Mesenchymal stem cell (in vitro differentiated cells and primary cell): ENCODE measurements around the gene LIN28B.

Experiments used
- DNase-seq: peaks from one replicate; pipeline ENCODE4 v3.0.0-alpha.2; 2013
- H2AFZ ChIP-seq: one replicate; pipeline ENCODE4 v1.6.1; 2013; ENCODE audit warnings: low read depth, mild to moderate bottlenecking, control low read depth, inconsistent platforms, low read length, moderate library complexity
- H2AK5ac ChIP-seq: 2 replicates; pipeline ENCODE4 v1.6.1; 2013; ENCODE audit warnings: low read length, moderate library complexity, mild to moderate bottlenecking, inconsistent platforms; ENCODE audit not compliant: severe bottlenecking
- H2BK120ac ChIP-seq: one replicate; pipeline ENCODE4 v1.6.1; 2013; ENCODE audit warnings: low read depth, mild to moderate bottlenecking, inconsistent platforms, low read length, moderate library complexity
- H2BK12ac ChIP-seq, 2 experiments: one replicate each; pipeline ENCODE4 v1.6.1; 2013; ENCODE audit warnings: inconsistent platforms in 2 of 2, low read length in 2 of 2, mild to moderate bottlenecking in 2 of 2, moderate library complexity in 2 of 2, control low read depth in 1 of 2
- H2BK15ac ChIP-seq: one replicate; pipeline ENCODE4 v1.6.1; 2013; ENCODE audit warnings: mild to moderate bottlenecking, low read depth, inconsistent platforms; ENCODE audit not compliant: poor library complexity, severe bottlenecking
- H2BK5ac ChIP-seq: 2 replicates; pipeline ENCODE4 v1.6.1; 2013; ENCODE audit warnings: low read depth, mild to moderate bottlenecking, low read length, control low read depth, inconsistent platforms; ENCODE audit not compliant: poor library complexity, severe bottlenecking
- H3K14ac ChIP-seq, 2 experiments: one replicate each; pipeline ENCODE4 v1.6.1; 2013; ENCODE audit warnings: inconsistent platforms in 2 of 2, low read length in 2 of 2, control low read depth in 1 of 2, mild to moderate bottlenecking in 1 of 2, moderate library complexity in 1 of 2
- H3K18ac ChIP-seq, 2 experiments: one replicate each; pipeline ENCODE4 v1.6.1; 2013; ENCODE audit warnings: inconsistent platforms in 2 of 2, low read length in 2 of 2, control low read depth in 1 of 2, low read depth in 1 of 2, mild to moderate bottlenecking in 1 of 2
- H3K23ac ChIP-seq, 2 experiments: one replicate each; pipeline ENCODE4 v1.6.1; 2013; ENCODE audit warnings: inconsistent platforms in 2 of 2, low read length in 2 of 2, mild to moderate bottlenecking in 2 of 2, moderate library complexity in 2 of 2, control low read depth in 1 of 2
- H3K27ac ChIP-seq: 2 replicates; pipeline ENCODE4 v1.5.1; 2013; ENCODE audit warnings: mild to moderate bottlenecking, moderate library complexity, low read length, control low read depth, inconsistent platforms; ENCODE audit not compliant: poor library complexity, severe bottlenecking
- H3K27me3 ChIP-seq, 2 experiments: 2 replicates each; pipeline versions ENCODE4 v1.6.1 to v1.7.0; 2013; ENCODE audit warnings: low read length in 2 of 2, mild to moderate bottlenecking in 2 of 2, moderate library complexity in 2 of 2, control low read depth in 1 of 2, inconsistent platforms in 1 of 2; ENCODE audit not compliant: control insufficient read depth in 1 of 2, insufficient read depth in 1 of 2
- H3K36me3 ChIP-seq, 2 experiments: 2 replicates each; pipeline versions ENCODE4 v1.6.1 to v1.7.0; 2013; ENCODE audit warnings: low read length in 2 of 2, control low read depth in 1 of 2, inconsistent platforms in 1 of 2, low read depth in 1 of 2, mild to moderate bottlenecking in 1 of 2; ENCODE audit not compliant: insufficient read depth in 2 of 2, control insufficient read depth in 1 of 2
- H3K4ac ChIP-seq, 2 experiments: one replicate each; pipeline ENCODE4 v1.6.1; 2013; ENCODE audit warnings: inconsistent platforms in 2 of 2, low read length in 2 of 2, mild to moderate bottlenecking in 2 of 2, moderate library complexity in 2 of 2, control low read depth in 1 of 2, low read depth in 1 of 2
- H3K4me1 ChIP-seq: 2 replicates; pipeline ENCODE4 v1.6.1; 2013; ENCODE audit warnings: low read depth, low read length, control low read depth; ENCODE audit not compliant: control insufficient read depth, insufficient read depth
- H3K4me2 ChIP-seq: 2 replicates; pipeline ENCODE4 v1.6.1; 2013; ENCODE audit warnings: low read length, mild to moderate bottlenecking, inconsistent platforms; ENCODE audit not compliant: poor library complexity, severe bottlenecking
- H3K4me3 ChIP-seq, 2 experiments: 2 replicates each; pipeline versions ENCODE4 v1.5.1 to v1.7.0; 2013; ENCODE audit warnings: low read length in 2 of 2, mild to moderate bottlenecking in 2 of 2, control low read depth in 1 of 2, low read depth in 1 of 2; ENCODE audit not compliant: insufficient read depth in 1 of 2
- H3K79me1 ChIP-seq: replicated peaks from 2 replicates; pipeline ENCODE4 v1.6.1; 2013; ENCODE audit warnings: mild to moderate bottlenecking, control low read depth, low read length, inconsistent platforms; ENCODE audit not compliant: poor library complexity, severe bottlenecking
- H3K9ac ChIP-seq: 2 replicates; pipeline ENCODE4 v1.7.0; 2013; ENCODE audit warnings: mild to moderate bottlenecking, low read length, moderate library complexity
- H3K9me3 ChIP-seq: 2 replicates; pipeline ENCODE4 v1.7.0; 2013; ENCODE audit warnings: mild to moderate bottlenecking, low read length; ENCODE audit not compliant: control insufficient read depth
- H4K8ac ChIP-seq: one replicate; pipeline ENCODE4 v1.6.1; 2013; ENCODE audit warnings: inconsistent platforms, mild to moderate bottlenecking, low read length, moderate library complexity
- H4K91ac ChIP-seq: one replicate; pipeline ENCODE4 v1.6.1; 2013; ENCODE audit warnings: mild to moderate bottlenecking, low read length, inconsistent platforms
- WGBS: methylation state at CpG from one replicate; pipeline ENCODE4 v1.1.7; 2013; ENCODE audit warnings: mixed read lengths; 5-methylcytosine and 5-hydroxymethylcytosine counted together

LIN28B gene

GRCh38 chr6:105091140-105091829, 134.4 kb downstream of the LIN28B start:
- H3K4me3 ChIP-seq = no peak overlapping the region
- no peak overlapping the region for H2BK12ac ChIP-seq
- no peak overlapping the region for H3K4me2 ChIP-seq
- H3K27me3 ChIP-seq = no peaks in the 10 kb centered on the region
- no peaks in the 10 kb centered on the region for H3K36me3 ChIP-seq
- H3K23ac ChIP-seq = no peak overlapping the region
- no peak overlapping the region for H3K18ac ChIP-seq
- no peak overlapping the region for H3K27ac ChIP-seq
- no peak overlapping the region for H3K14ac ChIP-seq
- H4K8ac ChIP-seq = no peak overlapping the region
- WGBS = 79% methylated on average over 8 of the region's 8 CpGs
- no peak overlapping the region for H4K91ac ChIP-seq
- H3K79me1 ChIP-seq = no peaks in the 10 kb centered on the region
- H2AFZ ChIP-seq = no peak overlapping the region
- H3K9ac ChIP-seq = no peak overlapping the region
- no peak overlapping the region for H2BK120ac ChIP-seq
- no peak for DNase-seq
- H2BK15ac ChIP-seq = no peak overlapping the region
- H2AK5ac ChIP-seq = no peak overlapping the region
- no peak overlapping the region for H3K4ac ChIP-seq
- no peak overlapping the region for H2BK5ac ChIP-seq
- no peaks in the 10 kb centered on the region for H3K9me3 ChIP-seq
- no peaks in the 10 kb centered on the region for H3K4me1 ChIP-seq

GRCh38 chr6:105094133-105094640, 137.3 kb downstream of the LIN28B start:
- H2BK120ac ChIP-seq = no peak overlapping the region
- H3K23ac ChIP-seq = no peak overlapping the region
- no peak overlapping the region for H2BK12ac ChIP-seq
- no peak overlapping the region for H3K9ac ChIP-seq
- H3K4me3 ChIP-seq = no peak overlapping the region
- H3K4me2 ChIP-seq = no peak overlapping the region
- no peak overlapping the region for H2AFZ ChIP-seq
- no peak overlapping the region for H3K4ac ChIP-seq
- H3K36me3 ChIP-seq = peaks cover 0 to 8% of the 10 kb centered on the region in 2 experiments
- no peak overlapping the region for H4K91ac ChIP-seq
- no peaks in the 10 kb centered on the region for H3K27me3 ChIP-seq
- H3K9me3 ChIP-seq = no peaks in the 10 kb centered on the region
- 96% methylated on average over 10 of the region's 10 CpGs for WGBS
- H2BK5ac ChIP-seq = no peak overlapping the region
- no peak overlapping the region for H3K14ac ChIP-seq
- H3K27ac ChIP-seq = no peak overlapping the region
- no peak overlapping the region for H2BK15ac ChIP-seq
- no peak overlapping the region for H3K18ac ChIP-seq
- H4K8ac ChIP-seq = no peak overlapping the region
- no peaks in the 10 kb centered on the region for H3K4me1 ChIP-seq
- H2AK5ac ChIP-seq = no peak overlapping the region
- no peaks in the 10 kb centered on the region for H3K79me1 ChIP-seq
- DNase-seq = no peak

GRCh38 chr6:105095139-105095538, 138.2 kb downstream of the LIN28B start:
- no peak overlapping the region for H3K23ac ChIP-seq
- no peak overlapping the region for H2AK5ac ChIP-seq
- no peak overlapping the region for H3K4ac ChIP-seq
- H3K9ac ChIP-seq = no peak overlapping the region
- H2BK5ac ChIP-seq = no peak overlapping the region
- WGBS = 100% methylated on average over 2 of the region's 3 CpGs
- H2BK12ac ChIP-seq = no peak overlapping the region
- no peak overlapping the region for H3K14ac ChIP-seq
- no peak overlapping the region for H3K27ac ChIP-seq
- no peak overlapping the region for H3K18ac ChIP-seq
- no peak overlapping the region for H2BK120ac ChIP-seq
- no peak overlapping the region for H4K91ac ChIP-seq
- H3K4me1 ChIP-seq = no peaks in the 10 kb centered on the region
- no peaks in the 10 kb centered on the region for H3K79me1 ChIP-seq
- no peak overlapping the region for H3K4me2 ChIP-seq
- DNase-seq = no peak
- H3K36me3 ChIP-seq = peaks cover 0 to 11% of the 10 kb centered on the region in 2 experiments
- no peak overlapping the region for H2AFZ ChIP-seq
- no peak overlapping the region for H2BK15ac ChIP-seq
- no peaks in the 10 kb centered on the region for H3K27me3 ChIP-seq
- H3K9me3 ChIP-seq = no peaks in the 10 kb centered on the region
- H4K8ac ChIP-seq = no peak overlapping the region
- H3K4me3 ChIP-seq = no peak overlapping the region

GRCh38 chr6:105097288-105097687, 140.4 kb downstream of the LIN28B start:
- no peaks in the 10 kb centered on the region for H3K27me3 ChIP-seq
- H3K9me3 ChIP-seq = no peaks in the 10 kb centered on the region
- H2BK15ac ChIP-seq = no peak overlapping the region
- H3K36me3 ChIP-seq = peaks cover 0 to 11% of the 10 kb centered on the region in 2 experiments
- H3K4ac ChIP-seq = no peak overlapping the region
- no peak overlapping the region for H2BK5ac ChIP-seq
- H2BK12ac ChIP-seq = no peak overlapping the region
- H3K79me1 ChIP-seq = no peaks in the 10 kb centered on the region
- H3K4me2 ChIP-seq = no peak overlapping the region
- no peak overlapping the region for H3K18ac ChIP-seq
- 98% methylated on average over 8 of the region's 8 CpGs for WGBS
- H2AK5ac ChIP-seq = no peak overlapping the region
- no peak overlapping the region for H3K4me3 ChIP-seq
- no peak overlapping the region for H3K9ac ChIP-seq
- H2BK120ac ChIP-seq = no peak overlapping the region
- no peak overlapping the region for H3K14ac ChIP-seq
- H2AFZ ChIP-seq = no peak overlapping the region
- no peaks in the 10 kb centered on the region for H3K4me1 ChIP-seq
- no peak overlapping the region for H4K8ac ChIP-seq
- H3K23ac ChIP-seq = no peak overlapping the region
- no peak for DNase-seq
- no peak overlapping the region for H3K27ac ChIP-seq
- no peak overlapping the region for H4K91ac ChIP-seq
